HPDE6-E6E7 (cell line): ENCODE measurements around the gene EEF2KMT.
"Not testable (repeated sequence)": the region's sequence is repeated elsewhere in the genome, so short reads cannot be mapped to it uniquely, and the experiment has no call there.

Experiments used
- DNase-seq: peaks from one replicate; pipeline ENCODE4 v3.0.0; 2011; ENCODE audit warnings: missing footprints; ENCODE audit errors: extremely low spot score

Gene EEF2KMT, protein sequence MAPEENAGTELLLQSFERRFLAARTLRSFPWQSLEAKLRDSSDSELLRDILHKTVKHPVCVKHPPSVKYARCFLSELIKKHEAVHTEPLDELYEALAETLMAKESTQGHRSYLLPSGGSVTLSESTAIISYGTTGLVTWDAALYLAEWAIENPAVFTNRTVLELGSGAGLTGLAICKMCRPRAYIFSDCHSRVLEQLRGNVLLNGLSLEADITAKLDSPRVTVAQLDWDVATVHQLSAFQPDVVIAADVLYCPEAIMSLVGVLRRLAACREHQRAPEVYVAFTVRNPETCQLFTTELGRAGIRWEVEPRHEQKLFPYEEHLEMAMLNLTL

DNA sequence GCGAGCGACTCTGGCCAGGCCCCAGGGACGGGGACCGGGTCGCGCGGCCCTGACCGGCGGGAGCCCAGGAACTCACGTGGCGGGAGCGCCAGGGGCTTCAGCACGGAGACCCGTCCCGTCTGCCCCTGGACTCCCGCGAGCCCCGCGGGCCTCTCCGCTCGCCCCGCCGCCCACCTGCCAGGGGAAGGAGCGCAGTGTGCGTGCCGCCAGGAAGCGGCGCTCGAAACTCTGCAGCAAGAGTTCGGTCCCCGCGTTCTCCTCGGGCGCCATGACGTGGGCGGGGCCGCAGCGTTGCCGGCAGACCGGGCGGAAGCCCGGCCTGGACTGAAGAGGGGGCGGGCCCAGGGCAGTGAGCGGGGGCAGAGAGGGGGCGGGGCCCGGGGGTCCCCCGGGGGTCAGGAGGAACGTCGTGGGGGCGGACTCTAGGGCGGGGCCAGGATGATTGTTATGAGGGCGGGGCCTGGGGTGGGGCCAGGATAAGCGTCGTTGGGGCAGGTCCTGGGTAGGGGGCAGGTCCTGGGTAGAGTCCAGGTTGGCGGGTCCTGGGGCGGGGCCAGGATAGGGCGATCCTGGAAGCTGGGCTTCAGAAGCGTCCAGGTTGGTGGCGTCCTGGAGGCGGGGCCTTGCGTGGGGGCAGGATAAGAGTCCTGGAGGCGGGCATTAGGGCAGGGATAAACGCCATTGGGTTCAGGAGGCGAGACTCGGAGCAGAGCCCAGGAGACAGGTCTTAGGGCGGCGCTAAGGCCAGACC lies at the start of gene EEF2KMT:
Gene EEF2KMT (minus strand): TSS at position 326 of the 751 bp plus-strand sequence. CDS start 56 bp downstream, at position 270.
- peak; percentile 70 for DNase-seq

DNA sequence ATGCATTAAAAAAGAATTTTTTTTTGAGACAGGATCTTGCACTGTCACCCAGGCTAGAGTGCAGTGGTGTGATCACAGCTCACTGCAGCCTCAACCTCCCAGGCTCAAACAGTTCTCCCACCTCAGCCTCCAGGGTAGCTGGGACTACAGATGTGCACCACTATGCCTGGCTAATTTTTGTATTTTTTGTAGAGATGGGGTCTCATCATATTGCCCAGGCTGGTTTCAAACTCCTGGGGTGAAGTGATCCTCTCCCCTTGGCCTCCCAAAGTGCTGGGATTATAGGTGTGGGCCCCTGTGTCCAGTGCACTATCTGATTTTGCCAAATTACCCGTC lies 47.0 kb upstream of the EEF2KMT start:
- not testable (repeated sequence) for DNase-seq

DNA sequence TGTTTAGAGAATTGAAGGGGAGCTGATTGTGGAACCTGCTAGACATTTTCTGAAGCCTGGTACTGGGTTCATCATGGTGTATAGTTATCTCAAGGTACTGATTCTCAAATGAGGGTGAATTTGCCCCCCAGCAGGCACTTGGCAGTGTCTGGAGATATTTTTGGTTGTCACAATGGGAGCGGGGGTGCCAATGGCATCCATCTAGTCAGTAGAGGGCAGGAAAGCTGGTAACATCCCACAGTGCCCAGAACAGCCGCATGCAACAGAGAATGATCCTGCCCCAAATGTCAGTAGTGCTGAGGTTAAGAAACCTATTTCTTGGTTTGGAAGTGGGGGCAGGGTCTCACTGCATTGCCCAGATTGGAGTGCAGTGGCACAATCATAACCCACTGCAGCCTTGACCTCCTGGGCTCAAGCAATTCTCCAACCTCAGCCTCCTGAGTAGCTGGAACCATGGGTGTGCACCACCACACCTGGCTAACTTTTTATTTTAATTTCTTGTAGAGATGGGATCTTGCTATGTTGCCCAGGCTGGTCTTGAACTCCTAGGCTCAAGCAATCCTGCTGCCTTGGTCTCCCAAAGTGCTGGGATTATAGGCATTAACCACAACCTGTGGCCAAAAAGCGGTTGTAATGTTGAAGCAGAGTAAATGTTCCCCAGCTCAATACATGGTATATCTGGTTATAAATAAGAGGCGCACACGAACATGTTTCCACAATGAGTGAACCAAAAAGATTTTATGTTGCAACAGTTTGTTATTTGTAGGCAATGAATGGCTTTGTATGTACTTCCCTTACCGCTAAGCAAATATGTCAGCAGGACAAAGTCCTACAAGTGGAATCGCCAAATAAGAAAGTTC lies 46.4 kb upstream of the EEF2KMT start:
- no peak for DNase-seq

DNA sequence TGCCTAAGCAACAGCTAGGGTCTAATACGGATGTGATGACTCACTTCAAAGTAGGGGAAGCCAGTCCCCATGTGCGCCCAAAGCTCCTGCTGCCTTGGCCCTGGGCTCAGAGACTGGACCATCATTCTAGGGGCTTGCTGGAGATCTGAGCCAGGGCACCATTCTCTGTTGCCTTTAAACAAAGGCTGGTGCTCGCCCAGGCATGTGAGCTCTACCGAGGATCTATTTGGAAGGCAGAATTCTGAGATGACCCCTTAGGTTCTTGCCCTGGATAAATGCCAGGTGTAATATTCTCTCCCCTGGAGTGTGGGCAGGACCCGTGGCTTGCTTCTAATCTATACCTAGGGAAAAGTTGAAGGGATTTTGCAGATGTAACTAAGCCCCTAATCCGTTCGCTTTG lies 42.6 kb upstream of the EEF2KMT start:
- not testable (repeated sequence) for DNase-seq

DNA sequence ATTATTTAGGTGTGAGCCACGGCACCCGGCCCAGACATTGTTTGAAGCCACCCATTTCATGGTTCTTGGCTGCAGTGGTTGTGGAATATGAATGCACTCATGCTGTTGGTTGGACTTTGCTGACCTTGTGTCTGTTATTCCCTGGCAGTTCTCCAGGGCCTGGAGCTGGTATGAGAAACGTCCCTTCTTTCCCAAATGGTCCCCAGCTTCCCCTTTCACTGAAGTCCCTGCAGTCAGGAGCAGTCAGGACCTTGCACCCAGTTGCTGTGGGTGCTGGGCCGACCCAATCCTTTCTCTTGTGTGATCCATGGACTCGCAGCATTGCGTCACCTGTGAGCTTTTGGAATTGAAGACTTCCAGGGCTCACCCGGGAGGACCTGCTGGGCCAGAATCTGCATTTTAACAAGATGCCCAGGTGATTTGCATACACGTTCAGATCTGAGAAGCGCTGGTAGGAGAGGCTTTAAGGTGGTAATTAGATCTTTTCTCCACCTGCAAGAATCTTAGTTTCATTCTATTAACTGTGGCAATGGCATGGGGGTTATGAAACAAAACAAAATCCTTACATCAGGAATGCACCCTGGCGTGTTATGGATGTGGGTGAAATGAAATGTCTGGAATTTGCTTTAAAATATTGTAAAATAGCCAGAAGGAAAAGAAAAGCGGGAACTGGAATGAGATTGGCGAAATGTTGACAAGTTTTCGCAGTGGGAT lies 37.3 kb upstream of the EEF2KMT start:
- DNase-seq, result not testable (repeated sequence)

DNA sequence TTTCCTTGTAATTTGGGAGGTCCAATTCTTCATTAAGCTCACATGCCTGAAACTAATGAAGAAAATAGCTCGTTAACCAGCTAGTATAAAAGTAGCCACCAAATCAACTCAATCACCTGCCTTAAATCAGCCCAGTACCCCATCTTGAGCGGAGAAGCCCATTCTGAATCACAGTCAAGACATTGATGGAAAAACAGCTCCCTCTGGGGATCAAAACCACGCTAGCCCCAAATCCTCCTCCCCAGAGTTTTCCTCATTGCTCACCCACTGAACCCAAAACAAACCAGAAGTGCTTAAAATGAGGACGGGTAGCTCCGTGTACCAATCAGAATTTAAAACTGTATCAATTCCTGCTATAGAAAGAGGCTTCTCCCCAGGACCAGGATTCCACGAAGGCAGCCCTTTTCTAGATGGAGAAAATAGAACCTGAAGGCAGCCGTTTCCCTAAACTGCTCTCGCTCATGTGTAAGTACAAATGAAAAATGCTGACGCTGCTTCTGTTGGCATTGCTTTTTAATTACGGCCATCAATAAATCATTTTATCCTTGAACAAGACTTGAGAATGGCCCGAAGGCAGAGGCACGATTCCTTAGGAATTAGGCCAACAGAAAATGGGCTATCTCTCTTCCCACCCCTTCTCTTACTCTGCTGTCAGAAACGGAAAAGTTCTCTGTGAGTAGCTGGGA lies 35.5 kb upstream of the EEF2KMT start:
- DNase-seq, result not testable (repeated sequence)

DNA sequence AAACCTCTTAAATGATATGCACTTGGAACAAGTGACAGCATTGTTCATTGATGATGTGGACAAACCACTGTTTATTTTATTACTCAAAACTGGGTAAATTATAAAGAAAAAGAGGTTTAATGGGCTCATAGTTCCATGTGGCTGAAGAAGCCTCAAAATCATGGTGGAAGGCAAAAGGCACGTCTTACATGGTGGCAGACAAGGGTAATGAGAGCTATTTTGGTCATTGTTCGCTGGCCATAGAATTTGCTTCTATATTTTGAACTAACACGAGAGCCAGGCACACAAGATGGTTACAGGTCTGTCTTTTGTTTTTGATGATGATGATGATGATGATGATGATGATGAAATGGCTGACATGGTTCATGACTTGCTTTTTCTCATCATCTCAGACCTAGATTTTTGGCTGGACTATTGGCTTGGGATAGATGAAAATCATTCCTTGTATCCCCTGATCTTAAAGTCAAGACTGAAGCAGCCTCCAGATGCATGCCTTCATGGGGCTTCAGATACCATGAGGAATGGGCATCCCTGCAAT lies 33.9 kb upstream of the EEF2KMT start:
- not testable (repeated sequence) for DNase-seq

DNA sequence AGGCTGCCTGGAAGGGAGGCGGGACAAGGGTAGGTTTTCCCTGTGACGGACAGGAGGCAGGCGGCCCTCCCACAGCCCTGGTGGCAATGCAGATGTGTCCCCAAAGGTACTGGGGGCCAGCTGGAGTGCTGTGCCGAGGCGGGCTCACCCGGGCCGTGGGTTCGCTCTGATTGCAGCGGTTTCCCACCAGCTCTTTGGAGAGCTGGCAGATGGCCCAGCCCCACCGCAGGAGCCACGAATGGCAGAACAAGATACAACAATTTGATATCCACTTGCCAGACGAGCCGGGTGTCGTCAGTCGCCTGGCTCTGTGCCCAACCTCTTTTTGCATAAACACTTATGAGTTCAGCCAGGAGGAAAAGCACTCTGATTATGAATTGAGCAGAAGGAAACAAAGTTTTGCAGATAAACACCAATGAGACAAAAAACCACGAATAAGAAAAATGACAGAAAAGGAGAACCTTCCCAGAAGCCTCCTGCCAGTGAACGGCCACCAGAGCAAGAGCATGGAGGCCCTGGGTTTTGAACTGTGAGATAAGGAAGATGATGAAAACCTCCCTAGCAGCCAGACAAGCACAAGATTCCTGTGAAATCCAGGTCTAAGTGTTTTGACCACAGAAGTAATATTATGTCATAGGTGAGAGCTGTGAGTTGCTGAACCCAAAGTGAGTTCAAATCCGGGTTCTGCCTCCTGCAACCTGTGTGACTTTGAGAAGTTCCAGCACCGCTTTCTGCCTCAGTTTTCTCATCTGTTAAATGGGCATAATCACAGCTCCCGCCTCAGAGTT lies 19.9 kb upstream of the EEF2KMT start:
- not testable (repeated sequence) for DNase-seq

DNA sequence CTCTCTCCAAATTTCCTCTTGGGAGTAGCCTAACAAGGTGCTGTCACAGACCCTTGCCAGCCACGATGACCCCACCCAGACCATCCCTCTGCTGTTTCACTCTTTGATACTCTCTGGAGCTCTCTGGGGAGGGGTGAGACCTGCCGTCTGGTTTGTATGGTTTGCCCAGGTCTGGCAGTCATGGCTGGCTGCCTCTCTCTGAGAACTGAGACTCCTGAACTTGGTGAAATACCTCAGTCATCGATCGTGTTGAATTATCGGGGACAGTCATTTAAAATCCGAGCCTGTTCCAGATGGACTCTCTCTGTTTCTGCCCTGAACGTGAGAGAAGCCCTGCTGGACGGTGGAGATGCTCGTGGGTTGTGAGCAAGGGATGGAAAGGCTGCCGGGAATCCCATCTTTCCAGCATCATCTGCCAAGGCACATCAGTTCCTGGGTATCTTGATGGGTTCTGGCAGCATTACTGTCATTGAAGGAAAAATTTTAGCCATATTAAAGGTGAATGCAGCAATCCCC lies 19.2 kb upstream of the EEF2KMT start:
- DNase-seq, result not testable (repeated sequence)

DNA sequence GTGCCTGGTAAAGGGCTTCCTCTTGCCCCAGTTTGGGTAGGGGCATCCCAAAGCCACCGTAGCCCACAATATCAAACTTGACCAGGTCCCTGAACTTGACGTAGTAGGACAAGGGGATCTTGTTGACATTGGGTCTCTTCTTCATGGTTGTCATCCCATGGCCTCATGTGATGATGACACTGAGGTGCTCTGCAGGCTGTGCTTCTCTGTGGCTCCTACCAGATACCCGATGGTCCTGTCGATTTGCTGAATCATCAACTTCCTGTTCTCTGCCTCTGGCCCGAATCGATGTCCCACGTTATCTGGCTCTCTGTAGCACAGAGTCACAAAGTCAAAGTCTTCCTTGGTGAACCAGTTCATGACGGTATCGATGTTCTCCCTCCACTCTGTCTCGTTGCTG lies 13.3 kb upstream of the EEF2KMT start:
- not testable (repeated sequence) for DNase-seq

DNA sequence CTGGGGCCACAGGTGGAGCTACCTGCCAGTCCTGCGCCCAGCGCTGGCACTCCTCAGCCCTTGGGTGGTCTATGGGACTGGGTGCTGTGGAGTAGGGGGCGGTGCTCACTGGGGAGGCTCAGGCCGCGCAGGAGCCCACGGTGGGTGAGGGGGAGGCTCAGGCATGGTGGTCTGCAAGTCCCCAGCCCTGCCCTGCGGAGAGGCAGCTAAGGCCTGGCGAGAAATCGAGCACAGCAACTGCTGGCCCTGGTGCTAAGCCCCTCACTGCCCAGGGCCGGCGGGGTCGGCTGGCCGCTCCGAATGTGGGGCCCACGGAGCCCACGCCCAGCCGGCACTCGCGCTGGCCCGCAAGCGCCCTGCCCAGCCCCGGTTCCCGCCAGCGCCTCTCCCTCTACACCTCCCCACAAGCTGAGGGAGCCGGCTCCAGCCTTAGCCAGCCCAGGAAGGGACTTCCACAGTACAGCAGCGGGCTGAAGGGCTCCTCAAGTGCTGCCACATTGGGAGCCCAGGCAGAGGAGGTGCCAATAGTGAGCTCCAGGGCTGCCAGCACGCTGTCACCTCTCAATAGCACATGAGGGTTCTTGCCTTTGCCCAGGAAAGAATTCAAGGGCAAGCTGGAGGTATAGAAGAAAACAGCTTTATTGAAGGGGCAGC lies 11.0 kb upstream of the EEF2KMT start:
- no peak for DNase-seq

DNA sequence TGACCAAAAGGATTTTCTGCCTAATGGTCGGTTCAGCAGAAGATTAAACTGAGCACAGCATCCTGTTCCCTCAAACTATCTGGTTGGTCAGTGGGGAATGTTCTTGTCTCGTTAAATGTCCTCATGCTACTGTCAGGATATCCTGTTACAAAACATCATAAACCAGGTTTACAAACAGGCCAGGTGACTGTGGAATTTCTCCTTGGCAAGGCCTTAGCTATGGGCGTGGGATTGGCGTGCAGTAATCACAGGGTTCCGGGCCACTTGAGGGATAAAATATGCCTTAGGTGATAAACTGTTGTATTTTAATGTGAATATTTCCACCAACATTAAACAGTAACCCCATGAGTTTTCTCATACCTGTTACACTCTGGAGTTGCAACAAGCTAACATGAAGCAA lies 7.4 kb upstream of the EEF2KMT start:
- DNase-seq, result not testable (repeated sequence)

DNA sequence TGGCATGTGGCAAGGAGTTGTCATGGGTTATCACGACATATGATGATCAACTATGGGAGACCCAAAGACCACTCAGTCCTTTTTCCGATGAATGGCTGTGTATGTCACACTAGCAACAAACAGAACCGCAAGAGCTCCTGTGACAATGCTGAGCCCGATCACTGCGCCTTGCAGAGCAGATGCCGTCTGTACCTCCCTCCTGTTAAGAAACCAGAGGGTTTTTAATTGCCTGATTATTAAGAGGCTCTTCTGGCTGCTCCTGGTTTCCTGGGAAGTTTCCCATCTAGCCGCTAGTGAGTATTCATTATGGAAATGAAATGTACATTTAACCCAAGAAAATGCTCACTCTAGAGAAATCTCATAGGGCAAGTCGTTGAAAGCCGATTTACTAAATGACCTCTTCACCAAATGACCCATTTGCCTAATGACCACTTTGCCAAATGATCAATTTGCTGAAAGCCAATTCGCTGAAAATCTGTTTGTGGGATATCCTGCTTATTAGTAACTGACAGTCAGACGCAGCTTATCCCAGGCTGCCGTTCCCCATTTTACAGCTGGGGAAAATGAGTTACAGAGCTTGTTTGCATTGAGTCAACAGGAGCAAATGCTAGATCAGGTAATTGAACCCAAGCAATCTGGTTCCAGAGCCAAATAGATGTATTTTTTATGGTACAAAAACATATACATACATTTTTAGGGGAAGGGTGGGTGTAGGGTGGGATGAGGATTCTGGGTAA lies 5.9 kb upstream of the EEF2KMT start:
- not testable (repeated sequence) for DNase-seq

DNA sequence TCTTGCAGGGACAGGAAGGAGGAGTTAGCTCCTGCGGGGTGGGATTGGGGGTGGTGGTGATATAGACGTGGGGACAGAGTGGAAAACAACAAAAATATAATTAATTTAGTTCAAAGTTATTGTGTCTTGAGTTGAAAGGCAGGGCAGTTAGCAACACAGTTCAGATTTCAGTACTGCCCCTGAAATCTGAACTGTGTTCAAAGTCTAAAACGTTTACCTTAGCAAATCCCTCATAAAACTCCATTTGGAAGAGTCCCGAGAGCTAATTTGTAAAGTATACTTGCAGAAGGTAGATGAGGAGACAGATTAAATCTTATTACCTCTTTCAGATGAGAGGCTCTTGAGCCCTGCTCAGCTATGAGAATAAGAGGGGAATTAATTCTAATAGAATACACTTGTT lies 1.6 kb upstream of the EEF2KMT start:
- DNase-seq, result not testable (repeated sequence)

DNA sequence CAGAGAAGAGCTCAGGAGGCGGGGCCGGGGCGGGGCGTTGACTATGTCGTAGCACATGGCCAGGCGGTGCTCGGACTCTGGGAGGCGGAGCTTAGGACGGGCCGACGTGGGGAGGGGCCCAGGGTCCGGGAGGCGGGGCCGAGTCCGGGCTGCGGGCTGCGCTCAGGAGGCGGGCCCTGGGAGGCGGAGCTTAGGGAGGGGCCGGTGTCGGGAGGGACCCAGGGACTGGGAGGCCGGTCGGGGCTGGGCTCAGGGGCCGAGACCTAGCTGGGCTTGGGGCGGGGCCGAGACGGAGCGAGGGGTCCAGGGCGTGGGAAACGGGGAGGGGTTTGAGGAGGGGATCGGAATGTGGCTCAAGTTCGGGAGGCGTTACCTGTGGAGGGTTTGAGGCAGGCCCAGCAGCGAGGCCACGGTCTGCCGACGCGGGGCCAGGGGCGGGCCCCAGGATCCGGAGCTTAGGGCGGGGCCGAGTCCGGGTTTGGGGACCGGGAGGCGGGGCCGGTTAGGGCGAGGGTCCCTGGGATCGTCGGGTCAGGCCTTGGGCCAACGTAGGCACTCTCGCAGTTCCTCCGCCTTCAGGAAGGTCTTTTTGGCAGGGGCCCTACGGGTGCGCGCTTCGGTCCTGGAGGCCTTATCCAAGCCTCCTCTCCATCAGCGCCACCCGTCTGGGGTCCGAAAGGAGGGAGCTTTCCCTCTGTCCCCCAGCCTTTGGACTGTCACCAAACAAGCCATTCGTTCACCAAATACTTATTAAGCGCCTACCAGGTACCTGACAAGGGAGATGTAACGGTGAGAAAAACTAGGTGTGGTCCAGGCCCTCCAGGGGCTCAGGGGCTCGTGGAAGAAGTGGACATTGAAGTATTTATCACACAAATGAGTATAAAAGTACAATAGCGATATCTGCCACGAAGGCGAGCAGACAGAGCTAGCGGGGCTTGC lies 895 bp upstream of the EEF2KMT start:
- not testable (repeated sequence) for DNase-seq

DNA sequence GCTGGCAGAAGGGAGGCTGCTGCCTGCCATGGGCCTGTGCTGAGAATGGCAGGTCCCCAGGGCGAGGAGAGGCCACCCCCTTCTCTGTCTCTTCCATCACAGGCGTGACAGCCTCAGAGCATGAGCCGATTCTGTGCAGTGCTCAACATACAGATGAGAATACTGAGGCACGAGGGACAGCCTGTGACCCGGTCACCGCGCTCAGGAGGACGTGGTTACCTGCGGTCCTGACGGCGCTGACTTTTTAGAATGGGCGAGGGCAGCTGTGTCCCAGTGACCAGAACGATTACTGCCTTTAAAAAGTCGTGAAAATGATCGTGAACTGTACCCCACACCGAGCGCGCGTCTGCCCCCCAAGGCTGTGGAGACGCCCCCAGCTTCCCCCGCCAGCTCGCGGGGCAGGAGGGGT lies 530 bp downstream of the EEF2KMT start:
- not testable (repeated sequence) for DNase-seq

DNA sequence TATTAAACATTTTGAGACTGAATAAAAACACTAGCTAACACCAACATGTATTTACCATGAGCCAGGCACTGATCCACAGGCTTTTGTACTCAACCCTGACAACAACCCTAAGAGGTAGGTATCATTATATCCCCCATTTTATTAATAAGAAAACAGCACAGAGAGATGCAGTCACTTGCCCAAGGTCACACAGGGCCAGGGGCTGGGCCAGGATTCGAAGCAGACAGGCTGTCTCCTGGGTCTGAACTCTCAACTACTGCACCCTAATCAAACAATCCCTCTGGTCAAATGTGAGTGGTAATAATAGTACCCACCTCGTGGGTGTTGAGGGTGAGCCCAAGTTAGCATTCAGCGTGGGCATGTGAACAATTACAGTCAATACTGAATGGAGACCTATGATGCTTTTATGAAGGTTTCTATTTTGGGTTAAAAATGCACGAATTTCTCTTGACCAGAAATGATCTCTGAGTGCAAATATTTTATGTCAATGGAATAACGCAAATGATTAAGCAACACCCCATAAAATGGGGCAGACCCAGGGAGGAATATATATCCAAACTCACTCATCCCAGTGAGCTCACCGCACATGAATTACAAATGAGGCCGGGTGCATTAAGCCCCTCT lies 1.0 kb downstream of the EEF2KMT start:
- DNase-seq, result not testable (repeated sequence)
